GM19452 (cell line): ENCODE data around the gene GOLGA8T.
"Not testable (repeated sequence)": the region's sequence is repeated elsewhere in the genome, so short reads cannot be mapped to it uniquely, and the experiment has no call there.

Experiments used
- ATAC-seq: cut with Tn5 transposase; IDR thresholded peaks from one replicate; pipeline ENCODE4 v1.9.1; 2021; ENCODE audit not compliant: unreplicated experiment

Gene GOLGA8T

GRCh38 chr15:30191143-30191542 lies 56.3 kb downstream of the GOLGA8T start:
- not testable (repeated sequence) for ATAC-seq

GRCh38 chr15:30191639-30192038 lies 56.8 kb downstream of the GOLGA8T start:
- ATAC-seq = not testable (repeated sequence)

- ATAC-seq = not testable (repeated sequence)
These were observed 57.4 kb downstream of the GOLGA8T start for GRCh38 chr15:30192119-30192745.

GRCh38 chr15:30192892-30193291 lies 58.0 kb downstream of the GOLGA8T start:
- ATAC-seq = not testable (repeated sequence)
